A549 (cell line): Measurements from ENCODE around the gene CAPN11. TPM values are rescaled to one million over a fixed set of nuclear protein-coding genes. Genes with fewer than 3 reads are reported as not detected.

Source experiments
- ATAC-seq, 2 experiments: fragments of 200-7000 bp in 1 of 2; fragments of >200 bp in 1 of 2; cut with Nextera tagmentation in 1 of 2; cut with Tn5 transposase in 1 of 2; 3 replicates each; pipeline versions ENCODE4 v1.8.0 to v1.9.1; 2018 to 2020; ENCODE audit warnings: mild to moderate bottlenecking in 1 of 2, moderate library complexity in 1 of 2
- CTCF ChIA-PET: fragments of 300-600 bp; sonication (Branson Sonifier 250); formaldehyde crosslinking; extraction: SDS; loops from one replicate; lab custom pipeline; 2021; ENCODE audit warnings: antibody characterized with exemption, inconsistent platforms; lab: Yijun Ruan, JAX
- POLR2A ChIA-PET: fragments of 350-600 bp; formaldehyde crosslinking; extraction: SDS; loops from one replicate; lab custom pipeline; 2021; ENCODE audit warnings: antibody characterized with exemption, inconsistent platforms; lab: Yijun Ruan, JAX
- DNase-seq, 2 experiments: peaks; one replicate each; pipeline versions ENCODE4 v3.0.0 to v3.0.0-alpha.2; 2011 to 2016; ENCODE audit warnings: low read depth in 1 of 2, low spot score in 1 of 2
- FAIRE-seq: peaks from 2 replicates; lab custom pipeline; 2011; peaks lifted over from hg19 to GRCh38; lab: Jason Lieb, UNC
- H3K27ac ChIP-seq, 2 experiments: fragments of >200 bp; sonication (Bioruptor Twin); formaldehyde crosslinking; 3 replicates each; pipeline ENCODE4 v1.5.1; 2016 to 2017
- H3K4me1 ChIP-seq: fragments of >200 bp; sonication (Bioruptor Twin); formaldehyde crosslinking; 3 replicates; pipeline ENCODE4 v1.6.1; 2016
- H3K4me2 ChIP-seq: fragments of >200 bp; sonication (Bioruptor Twin); formaldehyde crosslinking; 3 replicates; pipeline ENCODE4 v1.6.1; 2016
- H3K4me3 ChIP-seq: fragments of >200 bp; sonication (Bioruptor Twin); formaldehyde crosslinking; 3 replicates; pipeline ENCODE4 v1.5.1; 2016
- H3K9me3 ChIP-seq: fragments of >200 bp; sonication (Bioruptor Twin); formaldehyde crosslinking; 3 replicates; pipeline ENCODE4 v1.6.1; 2016
- CBX8 ChIP-seq: fragments of 200-600 bp; sonication (generic); IDR thresholded peaks from 2 replicates; pipeline ENCODE4 v1.6.1; 2016
- EHF ChIP-seq: fragments of 250-450 bp; sonication (Bioruptor Pico); IDR thresholded peaks from 2 replicates; pipeline ENCODE4 v1.5.0; 2020; ENCODE audit warnings: mild to moderate bottlenecking
- EHMT2 ChIP-seq: fragments of 200-600 bp; sonication (generic); IDR thresholded peaks from 2 replicates; pipeline ENCODE4 v1.6.1; 2016; ENCODE audit warnings: antibody characterized with exemption, low read depth, mild to moderate bottlenecking, moderate library complexity
- FOSL2 ChIP-seq, 2 experiments: fragments of 450-650 bp in 1 of 2; fragments of >200 bp in 1 of 2; sonication (Bioruptor Twin) in 1 of 2; formaldehyde crosslinking; IDR thresholded peaks; 2 replicates each; pipeline versions ENCODE4 v1.5.0 to v1.6.1; 2016 to 2020; ENCODE audit warnings: mild to moderate bottlenecking in 1 of 2, moderate library complexity in 1 of 2
- HDAC2 ChIP-seq: fragments of 200-600 bp; sonication (generic); IDR thresholded peaks from 2 replicates; pipeline ENCODE4 v1.6.1; 2016
- HOXA7 ChIP-seq: fragments of 250-450 bp; sonication (Bioruptor Pico); IDR thresholded peaks from 2 replicates; pipeline ENCODE4 v1.5.0; 2020; ENCODE audit warnings: mild to moderate bottlenecking, moderate library complexity
- JUN ChIP-seq, 2 experiments: fragments of >200 bp; sonication (Bioruptor Twin); formaldehyde crosslinking; IDR thresholded peaks; 2 replicates in 1 of 2; 3 replicates in 1 of 2; pipeline ENCODE4 v1.6.1; 2016 to 2017
- KDM1A ChIP-seq: fragments of 200-600 bp; sonication (generic); IDR thresholded peaks from 2 replicates; pipeline ENCODE4 v1.6.1; 2016; ENCODE audit warnings: low read depth, mild to moderate bottlenecking
- NFE2L2 ChIP-seq: fragments of 150-350 bp; conservative IDR thresholded peaks from 2 replicates; pipeline ENCODE4 v1.6.1; 2014; ENCODE audit warnings: low read length
- NPAS2 ChIP-seq: fragments of 250-450 bp; sonication (Bioruptor Pico); IDR thresholded peaks from 2 replicates; pipeline ENCODE4 v1.8.0; 2022; ENCODE audit warnings: mild to moderate bottlenecking, moderate library complexity, borderline replicate concordance
- POLR2AphosphoS2 ChIP-seq: conservative IDR thresholded peaks from 2 replicates; pipeline ENCODE4 v1.6.1; 2012; ENCODE audit warnings: low read length, improper control_type of control experiment, inconsistent platforms
- RAD21 ChIP-seq, 2 experiments: fragments of >200 bp in 1 of 2; sonication (Bioruptor Twin) in 1 of 2; formaldehyde crosslinking in 1 of 2; IDR thresholded peaks in 1 of 2; conservative IDR thresholded peaks in 1 of 2; 2 replicates in 1 of 2; 3 replicates in 1 of 2; pipeline ENCODE4 v1.6.1; 2012 to 2018; ENCODE audit warnings: inconsistent platforms in 1 of 2
- RNF2 ChIP-seq: fragments of 200-600 bp; sonication (generic); IDR thresholded peaks from 2 replicates; pipeline ENCODE4 v1.6.1; 2016; ENCODE audit warnings: low read depth, mild to moderate bottlenecking, antibody characterized with exemption, moderate library complexity, borderline replicate concordance
- SMC3 ChIP-seq: fragments of >200 bp; sonication (Bioruptor Twin); formaldehyde crosslinking; IDR thresholded peaks from 3 replicates; pipeline ENCODE4 v1.6.1; 2018; ENCODE audit warnings: inconsistent platforms
- ZSCAN20 ChIP-seq: fragments of 250-450 bp; sonication (Bioruptor Pico); IDR thresholded peaks from 2 replicates; pipeline ENCODE4 v1.8.0; 2022; ENCODE audit warnings: mild to moderate bottlenecking, moderate library complexity
- WGBS: methylation state at CpG from one replicate; pipeline ENCODE4 v1.1.6; 2017; ENCODE audit errors: missing lambda C conversion rate; 5-methylcytosine and 5-hydroxymethylcytosine counted together
- polyA plus RNA-seq, 4 experiments: library from polyadenylated mRNA; depleted of rRNA in 3 of 4; stranded (reverse); fragments of >200 nt; fragmentation: RNase III in 1 of 4; extraction: RNeasy Plus Mini Kit Qiagen cat#74134 plus additional on column Dnase treatment in 1 of 4; gene quantifications; 2 replicates in 3 of 4; 3 replicates in 1 of 4; pipeline ENCODE4 v1.2.3, GENCODE V29; 2011 to 2017
- TF ChIP-seq, protein P1 (sequence below): fragments of 450-650 bp; IDR thresholded peaks from 2 replicates; pipeline ENCODE4 v1.6.1; 2014; ENCODE audit warnings: antibody characterized with exemption
- TF ChIP-seq, protein P2 (sequence below): fragments of 200-600 bp; sonication (generic); IDR thresholded peaks from 2 replicates; pipeline ENCODE4 v1.6.1; 2016; ENCODE audit warnings: antibody characterized with exemption, mild to moderate bottlenecking, moderate library complexity
- TF ChIP-seq, protein P3 (sequence below): IDR thresholded peaks from 2 replicates; pipeline ENCODE4 v1.6.1; 2012; ENCODE audit warnings: low read depth, borderline replicate concordance
- TF ChIP-seq, protein P4 (sequence below): fragments of 250-450 bp; sonication (Bioruptor Pico); IDR thresholded peaks from 2 replicates; pipeline ENCODE4 v1.5.0; 2021; ENCODE audit warnings: mild to moderate bottlenecking, moderate library complexity, borderline replicate concordance

The CAPN11 gene
- polyA plus RNA-seq, 2 of the 4 experiments (the other 2 are of a cell fraction): 0.10 TPM; not detected in 1

DNA sequence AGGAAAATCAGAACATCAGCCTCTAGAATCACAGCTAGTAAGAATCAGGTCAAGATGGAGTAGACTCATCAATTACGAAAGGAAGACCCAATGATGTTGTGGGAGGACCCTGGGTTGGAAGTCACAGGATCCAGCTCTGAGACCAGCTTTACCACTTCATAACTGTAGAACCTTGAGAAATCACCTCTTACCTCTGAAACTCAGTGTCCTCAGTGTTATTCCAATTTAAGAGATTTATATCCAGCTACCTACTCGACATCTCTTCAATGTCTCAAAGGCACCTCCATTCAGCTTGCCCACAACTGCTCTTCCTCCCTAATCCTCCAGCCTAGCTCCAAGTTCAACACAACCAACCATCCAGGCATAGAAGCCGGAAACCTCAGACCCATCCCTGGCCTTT is 47.7 kb upstream of the CAPN11 start:
- ChIA-PET CTCF (interaction anchor here (0.8 to 6.7 kb wide), 5 partner anchors 10 to 604 kb away, joined by 3 to 30 read pairs (median 6); no protein-coding TSS in a partner anchor), POLR2A (no interaction called here)
- ATAC-seq (no peak), FAIRE-seq (no peak), DNase-seq (no peak)
- TF ChIP-seq KDM1A (no peak), HOXA7 (CRISPR knock-in tag) (no peak), NPAS2 (CRISPR knock-in tag) (no peak), CBX8 (no peak), POLR2AphosphoS2 (no peak), HDAC2 (no peak), EHMT2 (no peak), ZSCAN20 (no peak), FOSL2 (IDR thresholded peaks at IDR 0.05) (no peak), FOSL2 (CRISPR knock-in tag; IDR thresholded peaks at IDR 0.05) (no peak), EHF (CRISPR knock-in tag) (no peak), RAD21 (conservative IDR thresholded peaks at IDR 0.05 in 1 of 2, IDR thresholded peaks at IDR 0.05 in 1 of 2) (no peak)
- H3K9me3 ChIP-seq: no peaks in the 10 kb centered on the region
- WGBS: 93% methylated on average over 3 of the region's 3 CpGs
- no peak overlapping the region for H3K27ac ChIP-seq
- no peak overlapping the region for H3K4me3 ChIP-seq
- H3K4me1 ChIP-seq: no peaks in the 10 kb centered on the region
- H3K4me2 ChIP-seq: no peak overlapping the region

DNA sequence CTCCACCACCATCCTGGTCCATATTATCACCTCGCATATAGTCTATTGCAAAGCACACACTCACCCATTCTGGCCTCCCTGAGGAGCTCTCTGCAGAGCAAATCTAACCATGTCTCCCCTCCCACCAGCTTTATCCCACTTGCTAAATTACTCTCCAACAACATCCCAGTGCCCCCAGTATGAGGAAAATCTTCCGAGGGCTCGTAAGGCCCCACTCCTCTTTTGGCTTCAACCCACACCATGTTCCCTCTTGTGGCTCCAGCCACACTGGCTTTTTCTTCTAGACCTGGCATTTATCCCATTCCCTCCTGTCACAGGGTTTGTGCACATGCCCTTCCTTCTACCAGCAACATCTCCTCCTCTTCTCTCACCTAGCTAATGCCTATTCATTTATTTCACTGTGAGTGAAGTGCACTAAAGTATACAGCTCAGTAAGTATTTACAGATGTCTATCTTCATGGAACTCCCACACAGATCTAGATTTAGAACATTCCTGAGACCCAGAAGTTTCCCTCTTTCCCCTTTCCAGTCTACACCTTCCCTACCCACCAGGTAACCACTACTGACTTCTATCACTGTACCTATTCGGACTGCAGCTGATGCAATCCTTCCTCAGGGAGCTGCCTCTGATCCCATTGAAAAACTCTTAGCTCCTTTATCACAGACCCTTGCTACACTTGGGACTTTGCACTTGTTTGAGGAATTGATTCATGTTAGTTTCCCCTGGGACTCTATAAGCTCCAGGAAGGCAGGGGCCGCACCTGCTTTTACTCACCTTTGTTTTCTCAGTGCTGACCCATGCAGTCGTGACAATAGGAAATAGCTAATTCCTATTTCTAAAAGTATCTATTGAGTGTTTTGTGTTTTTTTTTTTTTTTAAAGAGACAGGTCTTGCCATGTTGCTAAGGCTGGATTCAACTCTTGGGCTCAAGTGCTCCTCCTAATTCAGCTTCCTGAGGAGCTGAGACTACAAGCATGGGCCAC is 46.9 kb upstream of the CAPN11 start:
- POLR2A ChIA-PET: no interaction called here
- H3K4me2 ChIP-seq: no peak overlapping the region
- no peak overlapping the region for H3K27ac ChIP-seq
- TF ChIP-seq, protein P1, sequence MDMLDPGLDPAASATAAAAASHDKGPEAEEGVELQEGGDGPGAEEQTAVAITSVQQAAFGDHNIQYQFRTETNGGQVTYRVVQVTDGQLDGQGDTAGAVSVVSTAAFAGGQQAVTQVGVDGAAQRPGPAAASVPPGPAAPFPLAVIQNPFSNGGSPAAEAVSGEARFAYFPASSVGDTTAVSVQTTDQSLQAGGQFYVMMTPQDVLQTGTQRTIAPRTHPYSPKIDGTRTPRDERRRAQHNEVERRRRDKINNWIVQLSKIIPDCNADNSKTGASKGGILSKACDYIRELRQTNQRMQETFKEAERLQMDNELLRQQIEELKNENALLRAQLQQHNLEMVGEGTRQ: no peak
- no peak for TF ChIP-seq NFE2L2
- TF ChIP-seq, protein P2, sequence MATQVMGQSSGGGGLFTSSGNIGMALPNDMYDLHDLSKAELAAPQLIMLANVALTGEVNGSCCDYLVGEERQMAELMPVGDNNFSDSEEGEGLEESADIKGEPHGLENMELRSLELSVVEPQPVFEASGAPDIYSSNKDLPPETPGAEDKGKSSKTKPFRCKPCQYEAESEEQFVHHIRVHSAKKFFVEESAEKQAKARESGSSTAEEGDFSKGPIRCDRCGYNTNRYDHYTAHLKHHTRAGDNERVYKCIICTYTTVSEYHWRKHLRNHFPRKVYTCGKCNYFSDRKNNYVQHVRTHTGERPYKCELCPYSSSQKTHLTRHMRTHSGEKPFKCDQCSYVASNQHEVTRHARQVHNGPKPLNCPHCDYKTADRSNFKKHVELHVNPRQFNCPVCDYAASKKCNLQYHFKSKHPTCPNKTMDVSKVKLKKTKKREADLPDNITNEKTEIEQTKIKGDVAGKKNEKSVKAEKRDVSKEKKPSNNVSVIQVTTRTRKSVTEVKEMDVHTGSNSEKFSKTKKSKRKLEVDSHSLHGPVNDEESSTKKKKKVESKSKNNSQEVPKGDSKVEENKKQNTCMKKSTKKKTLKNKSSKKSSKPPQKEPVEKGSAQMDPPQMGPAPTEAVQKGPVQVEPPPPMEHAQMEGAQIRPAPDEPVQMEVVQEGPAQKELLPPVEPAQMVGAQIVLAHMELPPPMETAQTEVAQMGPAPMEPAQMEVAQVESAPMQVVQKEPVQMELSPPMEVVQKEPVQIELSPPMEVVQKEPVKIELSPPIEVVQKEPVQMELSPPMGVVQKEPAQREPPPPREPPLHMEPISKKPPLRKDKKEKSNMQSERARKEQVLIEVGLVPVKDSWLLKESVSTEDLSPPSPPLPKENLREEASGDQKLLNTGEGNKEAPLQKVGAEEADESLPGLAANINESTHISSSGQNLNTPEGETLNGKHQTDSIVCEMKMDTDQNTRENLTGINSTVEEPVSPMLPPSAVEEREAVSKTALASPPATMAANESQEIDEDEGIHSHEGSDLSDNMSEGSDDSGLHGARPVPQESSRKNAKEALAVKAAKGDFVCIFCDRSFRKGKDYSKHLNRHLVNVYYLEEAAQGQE: no peak
- no peak for TF ChIP-seq EHMT2
- TF ChIP-seq EHF (CRISPR knock-in tag): no peak
- CTCF ChIA-PET: interaction anchor here (0.6 to 6.7 kb wide), 6 partner anchors 11 to 605 kb away, joined by 3 to 30 read pairs (median 4); no protein-coding TSS in a partner anchor
- H3K4me1 ChIP-seq: 0 out of 3 replicates have a peak, but pooled peaks cover 2% of the 10 kb centered on the region
- FAIRE-seq: no peak
- no peak for ATAC-seq
- WGBS: 80% methylated on average over 6 of the region's 6 CpGs
- H3K4me3 ChIP-seq: no peak overlapping the region
- no peak for DNase-seq
- H3K9me3 ChIP-seq: no peaks in the 10 kb centered on the region

DNA sequence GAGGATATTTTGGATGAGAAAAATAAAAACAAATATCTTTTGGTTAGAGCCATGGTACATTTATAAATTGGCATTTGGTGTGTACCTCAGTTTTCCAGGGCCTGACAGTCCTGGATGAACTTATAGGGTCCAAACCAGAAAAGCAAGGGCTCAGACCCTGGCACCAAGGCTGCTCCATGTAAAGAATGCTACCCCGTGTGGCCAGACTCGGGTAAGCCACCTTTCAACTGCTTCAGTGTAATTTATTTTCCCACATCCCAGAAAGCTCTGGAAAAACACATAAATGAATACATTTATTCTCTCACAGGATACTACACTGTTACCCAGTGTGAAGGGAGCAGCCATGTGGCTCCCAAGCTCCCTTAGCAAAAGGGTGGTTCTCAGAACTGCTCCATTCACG is 45.2 kb upstream of the CAPN11 start:
- peak; percentile 50 to 69; a peak in 3 of 6 replicates for ATAC-seq
- Histone ChIP-seq H3K9me3 (no peaks in the 10 kb centered on the region), H3K4me3 (no peak overlapping the region), H3K4me2 (no peak overlapping the region), H3K4me1 (peaks cover 19% of the 10 kb centered on the region), H3K27ac (no peak overlapping the region)
- peak in 1 of 2 experiments; percentile 18 for DNase-seq
- WGBS: 44% methylated on average over 3 of the region's 3 CpGs
- ChIA-PET POLR2A (no interaction called here), CTCF (interaction anchor here (6.7 kb wide), 1 partner anchor 13 kb away, joined by 30 read pairs; no protein-coding TSS in a partner anchor)
- no peak for FAIRE-seq
- TF ChIP-seq NPAS2 (CRISPR knock-in tag): no peak
- no peak for TF ChIP-seq EHF (CRISPR knock-in tag)
- TF ChIP-seq, protein P3, sequence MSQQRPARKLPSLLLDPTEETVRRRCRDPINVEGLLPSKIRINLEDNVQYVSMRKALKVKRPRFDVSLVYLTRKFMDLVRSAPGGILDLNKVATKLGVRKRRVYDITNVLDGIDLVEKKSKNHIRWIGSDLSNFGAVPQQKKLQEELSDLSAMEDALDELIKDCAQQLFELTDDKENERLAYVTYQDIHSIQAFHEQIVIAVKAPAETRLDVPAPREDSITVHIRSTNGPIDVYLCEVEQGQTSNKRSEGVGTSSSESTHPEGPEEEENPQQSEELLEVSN: no peak
- TF ChIP-seq, protein P4, sequence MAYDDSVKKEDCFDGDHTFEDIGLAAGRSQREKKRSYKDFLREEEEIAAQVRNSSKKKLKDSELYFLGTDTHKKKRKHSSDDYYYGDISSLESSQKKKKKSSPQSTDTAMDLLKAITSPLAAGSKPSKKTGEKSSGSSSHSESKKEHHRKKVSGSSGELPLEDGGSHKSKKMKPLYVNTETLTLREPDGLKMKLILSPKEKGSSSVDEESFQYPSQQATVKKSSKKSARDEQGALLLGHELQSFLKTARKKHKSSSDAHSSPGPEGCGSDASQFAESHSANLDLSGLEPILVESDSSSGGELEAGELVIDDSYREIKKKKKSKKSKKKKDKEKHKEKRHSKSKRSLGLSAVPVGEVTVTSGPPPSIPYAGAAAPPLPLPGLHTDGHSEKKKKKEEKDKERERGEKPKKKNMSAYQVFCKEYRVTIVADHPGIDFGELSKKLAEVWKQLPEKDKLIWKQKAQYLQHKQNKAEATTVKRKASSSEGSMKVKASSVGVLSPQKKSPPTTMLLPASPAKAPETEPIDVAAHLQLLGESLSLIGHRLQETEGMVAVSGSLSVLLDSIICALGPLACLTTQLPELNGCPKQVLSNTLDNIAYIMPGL (CRISPR knock-in tag): no peak
- no peak for TF ChIP-seq JUN (IDR thresholded peaks at IDR 0.05)
- TF ChIP-seq RNF2: no peak
- TF ChIP-seq SMC3: no peak
- TF ChIP-seq, protein P2: no peak
